ENCODE results near the gene MTMR1. TPM values are rescaled to one million over a fixed set of nuclear protein-coding genes. Genes with fewer than 3 reads are reported as not detected.

MTMR1 gene
- total and polyA plus RNA-seq, 9 of the 15 experiments (the other 6 are each of a cell fraction or from before 2014, with no cell fraction given) = 0.96 to 35.4 (median 22.4) TPM

- Histone ChIP-seq H3K9me3 (replicated peaks; ENCODE audit: control insufficient read depth, insufficient read depth, low read depth, low read length) (no peaks in the 10 kb centered on the region), H3K9me1 (ENCODE audit: control insufficient read depth, insufficient read depth, low read length) (no peaks in the 10 kb centered on the region), H2AFZ (ENCODE audit: low read depth, low read length) (no peak overlapping the region), H3K9ac (ENCODE audit: insufficient read depth in 1 of 2, low read depth in 2 of 2, low read length in 2 of 2) (no peak overlapping the region), H3K27ac (ENCODE audit: extremely low read depth, low read depth, low read length) (no peak overlapping the region), H3K4me3 (no peak overlapping the region), H3K4me2 (ENCODE audit: insufficient read depth, low read length) (no peak overlapping the region), H3K4me1 (replicated peaks in 1 of 2; ENCODE audit: control insufficient read depth in 2 of 2, insufficient read depth in 2 of 2, low read length in 2 of 2) (no peaks in the 10 kb centered on the region), H3K27me3 (ENCODE audit: control insufficient read depth in 2 of 2, insufficient read depth in 2 of 2, low read length in 2 of 2) (no peaks in the 10 kb centered on the region), H4K20me1 (replicated peaks; ENCODE audit: control insufficient read depth, insufficient read depth, low read length) (no peaks in the 10 kb centered on the region), H3K36me3 (ENCODE audit: control insufficient read depth, insufficient read depth, low read length) (peaks cover 57% of the 10 kb centered on the region; the same call in 2 of the 3 replicates), H3K79me2 (ENCODE audit: control insufficient read depth, insufficient read depth, low read length) (no peaks in the 10 kb centered on the region; the same call in 2 of the 3 replicates)
- WGBS (ENCODE audit: insufficient coverage, low coverage, missing lambda C conversion rate) = 86% methylated on average over 2 of the region's 3 CpGs
- in situ Hi-C loops (cut with MboI) (loop anchor here (25.0 kb wide), 1 partner anchor 742 kb away; no protein-coding TSS in a partner anchor), intact Hi-C loops (cut with micrococcal nuclease) (no loop called here)
- POLR2A ChIA-PET = interaction anchor here (0.6 kb wide), 1 partner anchor 14 kb away, joined by 3 read pairs; no protein-coding TSS in a partner anchor
- ATAC-seq = no peak
- FAIRE-seq = no peak
- CTCF ChIA-PET (ENCODE audit: low intra/inter-chr PET ratio) = no interaction called here
- no peak for DNase-seq (ENCODE audit: extremely low read depth in 1 of 4, low spot score in 3 of 4)
- TF ChIP-seq BRD4 (IDR thresholded peaks at IDR 0.05) = no peak
- no peak for TF ChIP-seq CHD1 (IDR thresholded peaks at IDR 0.05; ENCODE audit: low read length)
- no peak for TF ChIP-seq SNRNP70 (optimal IDR thresholded peaks at IDR 0.05; ENCODE audit: low read depth, low read length)
- no peak for TF ChIP-seq GABPA (tag; conservative IDR thresholded peaks at IDR 0.05; ENCODE audit: low read depth)
- no peak for TF ChIP-seq CBX2 (IDR thresholded peaks at IDR 0.05; ENCODE audit: insufficient read depth, low read length, poor library complexity, severe bottlenecking)
- no peak for TF ChIP-seq IFI16 (CRISPR knock-in tag; IDR thresholded peaks at IDR 0.05)
- no peak for TF ChIP-seq HMG20A (CRISPR knock-in tag; conservative IDR thresholded peaks at IDR 0.05)
- TF ChIP-seq, protein P1, sequence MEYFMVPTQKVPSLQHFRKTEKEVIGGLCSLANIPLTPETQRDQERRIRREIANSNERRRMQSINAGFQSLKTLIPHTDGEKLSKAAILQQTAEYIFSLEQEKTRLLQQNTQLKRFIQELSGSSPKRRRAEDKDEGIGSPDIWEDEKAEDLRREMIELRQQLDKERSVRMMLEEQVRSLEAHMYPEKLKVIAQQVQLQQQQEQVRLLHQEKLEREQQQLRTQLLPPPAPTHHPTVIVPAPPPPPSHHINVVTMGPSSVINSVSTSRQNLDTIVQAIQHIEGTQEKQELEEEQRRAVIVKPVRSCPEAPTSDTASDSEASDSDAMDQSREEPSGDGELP (CRISPR knock-in tag; IDR thresholded peaks at IDR 0.05; ENCODE audit: borderline replicate concordance) = no peak
- no peak for TF ChIP-seq ZNF146 (CRISPR knock-in tag; IDR thresholded peaks at IDR 0.05; ENCODE audit: unreplicated experiment)
- no peak for TF ChIP-seq KLF10 (CRISPR knock-in tag; IDR thresholded peaks at IDR 0.05)
- TF ChIP-seq PHB2 (IDR thresholded peaks at IDR 0.05; ENCODE audit: low read depth) = no peak
- TF ChIP-seq CBFA2T3 (IDR thresholded peaks at IDR 0.05) = no peak
- no peak for TF ChIP-seq GATA2 (CRISPR knock-in tag; IDR thresholded peaks at IDR 0.05)
- no TSS peak for BruUV-seq (replicated peaks)
These were observed 10.9 kb downstream of the MTMR1 start for GRCh38 chrX:150704030-150704613.
